HUES48 (cell line): ENCODE measurements around the gene CRYL1.

ENCODE experiments used
- H3K27ac ChIP-seq: one replicate; pipeline ENCODE4 v1.7.0; 2013; ENCODE audit warnings: low read depth, low read length, inconsistent platforms
- H3K27me3 ChIP-seq: 2 replicates; pipeline ENCODE4 v1.6.1; 2013; ENCODE audit warnings: mild to moderate bottlenecking, low read length; ENCODE audit not compliant: control insufficient read depth, insufficient read depth
- H3K36me3 ChIP-seq: 2 replicates; pipeline ENCODE4 v1.6.1; 2013; ENCODE audit warnings: low read length; ENCODE audit not compliant: control insufficient read depth, insufficient read depth
- H3K4me1 ChIP-seq: 2 replicates; pipeline ENCODE4 v1.6.1; 2013; ENCODE audit warnings: mild to moderate bottlenecking, low read length; ENCODE audit not compliant: control insufficient read depth, insufficient read depth
- H3K4me3 ChIP-seq: 2 replicates; pipeline ENCODE4 v1.5.1; 2013; ENCODE audit warnings: mild to moderate bottlenecking, low read depth, low read length
- H3K9ac ChIP-seq: 2 replicates; pipeline ENCODE4 v1.6.1; 2013; ENCODE audit warnings: mild to moderate bottlenecking, low read depth, low read length, moderate library complexity
- H3K9me3 ChIP-seq: 2 replicates; pipeline ENCODE4 v1.6.1; 2013; ENCODE audit warnings: low read length; ENCODE audit not compliant: control insufficient read depth, insufficient read depth

Gene CRYL1

DNA sequence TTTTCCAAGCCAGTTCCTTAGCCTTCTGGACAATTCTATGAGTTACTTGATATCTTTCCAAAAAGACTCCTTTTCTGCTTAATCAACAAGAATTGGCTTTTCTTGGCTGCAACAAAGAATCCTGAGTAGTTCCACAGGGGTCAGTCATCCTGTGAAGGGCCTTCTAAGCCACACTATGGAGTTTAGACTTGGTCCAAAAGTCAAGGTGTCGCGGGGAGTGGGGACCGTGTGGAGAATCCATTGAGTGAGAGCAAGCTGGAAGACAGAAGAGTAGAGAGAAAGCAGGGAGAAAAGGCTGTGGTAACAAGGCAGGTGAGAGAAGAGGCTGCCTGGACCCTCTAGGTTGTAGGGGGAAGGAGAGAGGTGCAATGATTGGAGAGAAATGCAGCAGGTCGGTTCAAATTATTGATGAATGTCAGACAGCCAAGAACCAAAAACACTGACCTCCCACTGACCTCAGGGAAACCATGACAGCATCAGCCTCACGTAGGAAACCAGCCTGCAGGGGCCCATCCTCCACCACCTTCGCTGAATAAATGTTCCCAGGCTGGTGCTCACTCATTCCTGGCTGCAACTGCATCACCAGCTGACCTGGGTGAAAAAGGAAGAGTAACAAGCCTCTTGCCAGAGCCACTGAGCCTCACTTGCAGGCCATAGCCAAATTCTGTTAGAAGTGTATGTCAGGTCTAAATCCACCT, 34.2 kb upstream of the CRYL1 start:
- Histone ChIP-seq H3K9ac (no peak overlapping the region), H3K9me3 (peaks cover 6% of the 10 kb centered on the region), H3K36me3 (no peaks in the 10 kb centered on the region), H3K4me1 (no peaks in the 10 kb centered on the region), H3K27me3 (no peaks in the 10 kb centered on the region), H3K27ac (no peak overlapping the region), H3K4me3 (no peak overlapping the region)

GRCh38 chr13:20558982-20559381, 33.3 kb upstream of the CRYL1 start:
- Histone ChIP-seq H3K9ac (no peak overlapping the region), H3K27me3 (no peaks in the 10 kb centered on the region), H3K9me3 (peaks cover under 1% of the 10 kb centered on the region; the same call in 1 of the 2 replicates), H3K36me3 (no peaks in the 10 kb centered on the region), H3K4me3 (no peak overlapping the region), H3K27ac (no peak overlapping the region), H3K4me1 (no peaks in the 10 kb centered on the region)

DNA sequence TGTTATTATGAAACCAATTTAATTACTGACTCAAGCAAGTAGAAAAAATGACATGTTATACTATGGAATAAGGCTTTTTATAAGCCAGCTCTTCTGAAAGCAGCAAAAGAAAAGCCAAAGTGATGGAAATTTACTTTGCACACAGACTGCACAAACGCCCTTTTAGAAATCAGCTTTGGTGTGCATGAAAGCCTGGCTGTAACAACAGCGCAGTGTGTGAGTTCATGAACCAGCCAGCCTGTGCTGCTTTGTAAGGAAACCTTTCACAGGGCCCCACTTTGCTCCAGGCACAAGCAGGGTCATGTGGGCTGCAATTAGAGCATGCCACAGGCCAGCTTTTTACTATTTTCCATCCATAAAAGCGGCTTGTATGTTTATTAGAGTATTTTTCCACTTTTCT, 27.7 kb upstream of the CRYL1 start:
- Histone ChIP-seq H3K27ac (no peak overlapping the region), H3K27me3 (no peaks in the 10 kb centered on the region), H3K9ac (no peak overlapping the region), H3K4me1 (no peaks in the 10 kb centered on the region), H3K4me3 (no peak overlapping the region), H3K9me3 (no peaks in the 10 kb centered on the region), H3K36me3 (no peaks in the 10 kb centered on the region)

DNA sequence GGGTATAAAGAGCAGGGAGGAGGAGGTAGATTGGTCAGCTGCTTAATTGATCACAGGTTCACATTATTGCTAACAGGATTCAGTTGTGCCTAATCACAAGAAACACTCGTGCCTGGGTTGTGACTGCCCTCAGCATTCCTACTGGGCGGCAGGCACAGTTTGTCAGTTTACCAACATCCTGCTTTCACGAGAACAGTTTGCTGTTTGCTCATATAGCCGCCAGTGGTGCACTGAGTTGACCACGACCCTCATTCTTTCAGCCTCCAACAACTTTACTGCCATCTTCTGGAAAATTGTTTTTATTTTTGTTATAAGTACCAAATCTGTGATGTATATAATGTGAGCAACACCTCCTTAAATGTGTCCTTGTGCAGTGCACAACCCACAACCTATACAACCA, 25.1 kb upstream of the CRYL1 start:
- Histone ChIP-seq H3K9me3 (no peaks in the 10 kb centered on the region), H3K4me3 (no peak overlapping the region), H3K4me1 (no peaks in the 10 kb centered on the region)

DNA sequence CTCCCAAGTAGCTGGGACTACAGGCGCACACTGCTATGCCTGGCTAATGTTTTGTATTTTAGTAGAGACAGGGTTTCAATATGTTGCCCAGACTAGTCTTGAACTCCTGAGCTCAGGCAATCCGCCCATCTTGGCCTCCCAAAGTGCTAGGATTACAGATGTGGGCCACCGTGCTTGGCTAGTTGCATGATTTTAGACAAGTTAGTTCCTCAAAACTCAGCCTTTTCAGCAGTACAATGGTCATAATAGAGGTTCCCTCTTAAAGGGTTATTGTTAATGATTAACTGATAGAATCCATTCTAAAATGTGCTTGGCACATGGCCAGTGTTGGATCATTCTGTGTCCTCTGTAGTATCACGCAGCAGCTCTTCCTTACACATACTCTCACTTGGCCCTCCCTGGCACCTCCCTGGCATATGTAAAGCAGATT, 21.8 kb upstream of the CRYL1 start:
- no peaks in the 10 kb centered on the region for H3K36me3 ChIP-seq
- H3K27me3 ChIP-seq, result no peaks in the 10 kb centered on the region
- H3K9ac ChIP-seq, result no peak overlapping the region
- H3K4me3 ChIP-seq, result no peak overlapping the region
- H3K9me3 ChIP-seq, result no peaks in the 10 kb centered on the region
- no peak overlapping the region for H3K27ac ChIP-seq
- no peaks in the 10 kb centered on the region for H3K4me1 ChIP-seq

More for the DNA sequence above, 25.1 kb upstream of the CRYL1 start:
- no peaks in the 10 kb centered on the region for H3K36me3 ChIP-seq
- H3K27me3 ChIP-seq, result no peaks in the 10 kb centered on the region
- no peak overlapping the region for H3K9ac ChIP-seq
- no peak overlapping the region for H3K27ac ChIP-seq

- Histone ChIP-seq H3K36me3 (no peaks in the 10 kb centered on the region), H3K4me1 (no peaks in the 10 kb centered on the region), H3K27me3 (no peaks in the 10 kb centered on the region), H3K9me3 (no peaks in the 10 kb centered on the region), H3K9ac (no peak overlapping the region), H3K27ac (no peak overlapping the region), H3K4me3 (no peak overlapping the region)
Measured at GRCh38 chr13:20546556-20546955, 20.9 kb upstream of the CRYL1 start.

DNA sequence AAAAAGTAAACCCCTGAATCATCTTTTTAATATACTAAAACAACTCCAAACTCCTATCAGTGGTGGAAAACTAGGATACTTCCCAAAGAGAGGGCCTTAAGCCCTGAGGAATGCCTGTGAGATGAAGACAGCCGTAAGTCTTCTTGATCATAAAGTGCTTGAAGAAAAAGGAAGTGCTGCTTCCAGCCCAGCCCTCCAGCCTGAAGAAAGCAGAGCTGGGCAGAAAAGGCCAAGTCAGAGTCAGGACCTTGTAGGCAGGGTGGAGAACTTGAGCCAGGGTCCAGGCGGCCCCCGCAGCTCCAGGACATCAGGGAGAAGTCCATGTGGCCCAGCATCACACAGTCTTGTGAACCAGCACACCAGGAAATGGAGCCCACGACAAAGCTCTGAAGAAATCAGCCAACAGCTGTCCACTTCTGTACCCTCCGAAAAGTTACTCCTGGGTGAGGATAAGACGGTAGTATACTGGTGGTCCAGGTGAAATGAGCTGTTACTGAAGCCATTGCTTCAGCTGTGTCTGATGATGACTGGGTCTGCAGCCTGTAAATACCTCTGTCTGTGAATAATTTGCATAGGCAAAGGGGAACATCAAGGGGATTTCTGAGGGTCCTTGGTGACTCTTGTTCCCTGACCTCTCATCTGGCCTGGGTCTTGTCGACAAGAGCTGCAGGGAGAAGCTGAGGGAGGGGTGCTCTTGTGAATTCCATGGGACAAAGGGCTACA, 18.7 kb upstream of the CRYL1 start:
- Histone ChIP-seq H3K9me3 (no peaks in the 10 kb centered on the region), H3K36me3 (no peaks in the 10 kb centered on the region), H3K4me3 (no peak overlapping the region), H3K9ac (no peak overlapping the region), H3K27me3 (no peaks in the 10 kb centered on the region), H3K27ac (no peak overlapping the region), H3K4me1 (no peaks in the 10 kb centered on the region)

DNA sequence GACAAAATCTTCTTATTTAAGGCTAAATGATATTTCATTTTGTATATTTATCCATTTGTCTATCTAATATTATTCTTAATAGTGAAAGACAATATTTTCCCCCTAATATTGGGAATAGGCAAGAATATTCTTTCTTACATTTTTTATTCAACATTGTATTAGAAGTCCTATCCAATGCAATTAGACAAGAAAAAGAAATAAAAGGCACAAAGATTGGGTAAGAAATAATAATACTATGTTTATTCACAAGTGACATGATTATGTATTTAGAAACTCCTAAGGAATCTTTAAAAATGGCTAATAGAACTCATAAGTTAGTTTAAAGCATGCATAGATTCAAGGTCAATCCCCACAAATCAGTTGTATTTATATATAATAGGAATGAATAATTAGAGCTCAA, 11.3 kb upstream of the CRYL1 start:
- peaks cover 39% of the 10 kb centered on the region for H3K27me3 ChIP-seq

DNA sequence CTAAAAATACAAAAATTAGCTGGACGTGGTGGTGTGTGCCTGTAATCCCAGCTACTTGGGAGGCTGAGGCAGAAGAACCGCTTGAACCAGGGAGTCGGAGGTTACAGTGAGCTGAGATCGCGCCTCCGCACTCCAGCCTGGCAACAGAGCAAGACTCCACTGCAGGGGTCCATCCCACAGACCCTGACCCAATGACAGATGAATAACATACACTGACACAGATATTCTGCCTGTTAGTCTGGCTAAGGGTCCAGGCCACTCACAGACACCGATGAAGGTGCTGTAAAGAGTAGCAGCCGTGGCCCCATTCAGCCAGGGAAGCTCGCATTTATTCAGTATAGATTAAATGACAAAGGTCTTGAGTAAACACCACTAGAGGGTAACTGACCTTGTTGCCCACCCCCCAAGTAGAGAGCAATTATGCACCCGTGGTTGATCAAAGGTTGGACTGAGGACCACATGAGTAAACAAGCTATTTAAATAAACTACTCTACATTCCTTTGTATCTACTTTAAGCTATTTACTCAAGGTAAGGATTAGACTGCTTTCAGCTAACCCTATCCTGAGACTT, 8.5 kb upstream of the CRYL1 start:
- Histone ChIP-seq H3K27ac (no peak overlapping the region), H3K27me3 (peaks cover 50% of the 10 kb centered on the region), H3K4me1 (no peaks in the 10 kb centered on the region), H3K9me3 (peaks cover 14% of the 10 kb centered on the region), H3K4me3 (no peak overlapping the region), H3K36me3 (no peaks in the 10 kb centered on the region), H3K9ac (no peak overlapping the region)

More for the DNA sequence above, 11.3 kb upstream of the CRYL1 start:
- H3K9ac ChIP-seq, result no peak overlapping the region
- peaks cover 14% of the 10 kb centered on the region for H3K9me3 ChIP-seq
- H3K4me3 ChIP-seq, result no peak overlapping the region
- H3K27ac ChIP-seq, result no peak overlapping the region
- no peaks in the 10 kb centered on the region for H3K4me1 ChIP-seq
- H3K36me3 ChIP-seq, result no peaks in the 10 kb centered on the region

DNA sequence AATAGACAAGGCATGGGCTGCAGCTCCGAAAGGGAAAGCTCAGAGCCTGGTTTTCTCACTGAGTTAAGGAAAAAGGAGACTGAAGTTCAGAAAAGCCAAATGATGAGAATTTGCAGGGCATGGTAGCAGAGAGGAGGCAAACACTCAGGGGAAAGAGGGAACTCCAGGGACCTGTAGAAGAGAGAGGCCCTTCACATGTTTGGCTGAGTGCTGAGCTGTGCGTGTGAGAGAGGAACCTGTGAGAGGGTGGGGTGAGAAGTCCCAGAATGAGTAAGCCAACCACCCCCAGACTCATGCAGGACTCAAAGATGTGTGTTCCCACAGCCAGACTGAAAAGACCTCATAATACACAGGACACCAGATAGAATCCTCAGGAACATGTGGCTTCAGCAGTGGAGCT, 2.8 kb upstream of the CRYL1 start:
- Histone ChIP-seq H3K27me3 (peaks cover 62% of the 10 kb centered on the region), H3K9ac (no peak overlapping the region), H3K36me3 (no peaks in the 10 kb centered on the region), H3K4me1 (peaks cover 5% of the 10 kb centered on the region; the same call in 1 of the 2 replicates), H3K4me3 (no peak overlapping the region), H3K9me3 (peaks cover 5% of the 10 kb centered on the region; the same call in 1 of the 2 replicates), H3K27ac (no peak overlapping the region)

GRCh38 chr13:20526664-20527063, 1.0 kb upstream of the CRYL1 start:
- no peaks in the 10 kb centered on the region for H3K9me3 ChIP-seq
- no peak overlapping the region for H3K27ac ChIP-seq
- no peaks in the 10 kb centered on the region for H3K36me3 ChIP-seq
- no peak overlapping the region for H3K4me3 ChIP-seq
- H3K27me3 ChIP-seq, result peaks cover 46% of the 10 kb centered on the region
- peaks cover 6% of the 10 kb centered on the region; the same call in 1 of the 2 replicates for H3K4me1 ChIP-seq
- no peak overlapping the region for H3K9ac ChIP-seq
